Endometrial microvascular endothelial cells (primary cell): Measurements from ENCODE around the gene RANBP10. TPM values are rescaled to one million over a fixed set of nuclear protein-coding genes. Genes with fewer than 3 reads are reported as not detected.
"Not testable (repeated sequence)": the region's sequence is repeated elsewhere in the genome, so short reads cannot be mapped to it uniquely, and the experiment has no call there.

ENCODE experiments used
- in situ Hi-C: cut with HindIII; loops from 2 replicates; pipeline ENCODE4 v1.10.0; 2017; ENCODE audit warnings: low sequenced_read_pairs, low pct_unique_long_range_greater_than_20kb; ENCODE audit errors: inconsistent ontology term
- total RNA-seq: library from RNA; depleted of rRNA; stranded (reverse); fragments of >200 nt; gene quantifications from one replicate; pipeline ENCODE4 v1.2.3, GENCODE V29; 2015; ENCODE audit errors: inconsistent ontology term

Gene RANBP10
- total RNA-seq, 1 donor from 2014 or later, result 6.1 TPM

DNA sequence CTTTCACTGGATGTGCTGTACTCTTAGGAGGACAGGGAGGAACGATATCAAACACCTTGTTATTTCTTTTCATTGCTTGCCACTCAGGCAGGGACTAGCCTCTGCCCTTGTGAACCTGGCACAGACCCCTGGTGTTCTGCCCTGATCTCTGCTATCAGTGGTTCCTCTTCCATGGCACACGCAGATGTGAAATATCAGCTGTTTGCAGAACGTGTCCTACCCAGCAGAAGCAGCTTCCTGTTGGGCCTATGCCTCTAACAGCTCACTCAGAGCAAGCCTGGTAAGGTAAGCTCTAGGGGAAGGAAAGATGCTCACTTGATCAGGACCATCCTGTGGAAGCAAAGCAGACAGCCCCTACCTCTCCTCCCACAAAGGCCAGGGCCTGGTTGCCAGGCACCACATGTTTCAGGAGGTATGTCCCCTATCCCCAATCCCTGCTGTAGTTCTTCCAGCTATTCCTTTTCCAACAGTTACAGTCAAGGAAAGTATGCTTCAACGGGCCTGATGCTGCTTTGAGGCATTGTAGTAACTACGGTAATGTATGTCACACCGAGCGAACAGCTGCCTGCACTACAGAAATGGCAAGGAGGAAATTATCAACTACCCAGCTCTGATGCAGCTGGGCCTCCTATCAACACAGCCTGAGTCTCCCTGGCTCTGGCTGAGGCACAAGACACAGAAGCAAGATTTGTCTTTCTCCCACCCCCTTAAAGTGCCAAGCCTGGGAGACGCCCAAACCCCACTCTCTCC lies 46.0 kb downstream of the RANBP10 start:
- in situ Hi-C loops, result no loop called here

- in situ Hi-C loops, result no loop called here
These were observed 47.4 kb downstream of the RANBP10 start for GRCh38 chr16:67758966-67759365.

- in situ Hi-C loops, result no loop called here
These were observed 48.4 kb downstream of the RANBP10 start for GRCh38 chr16:67758006-67758405.

GRCh38 chr16:67752641-67753040 lies 53.7 kb downstream of the RANBP10 start:
- in situ Hi-C loops, result no loop called here

DNA sequence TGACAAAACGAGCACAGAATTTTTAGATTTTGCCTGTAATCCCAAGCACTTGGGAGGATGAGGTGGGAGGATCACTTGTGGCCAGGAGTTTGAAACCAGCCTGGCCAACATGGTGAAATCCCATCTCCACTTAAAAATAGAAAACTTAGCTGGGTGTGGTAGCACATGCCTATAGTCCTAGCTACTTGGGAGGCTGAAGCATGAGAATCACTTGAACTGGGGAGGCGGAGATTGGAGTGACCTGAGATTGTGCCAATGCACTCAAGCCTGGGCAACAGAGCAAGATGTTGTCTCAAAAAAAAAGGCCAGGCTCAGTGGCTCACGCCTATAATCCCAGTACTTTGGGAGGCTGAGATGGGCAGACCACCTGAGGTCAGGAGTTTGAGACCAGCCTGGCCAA lies 55.0 kb downstream of the RANBP10 start:
- in situ Hi-C loops, result not testable (repeated sequence)

- in situ Hi-C loops, result no loop called here
These were observed 55.9 kb downstream of the RANBP10 start for GRCh38 chr16:67750466-67750865.

DNA sequence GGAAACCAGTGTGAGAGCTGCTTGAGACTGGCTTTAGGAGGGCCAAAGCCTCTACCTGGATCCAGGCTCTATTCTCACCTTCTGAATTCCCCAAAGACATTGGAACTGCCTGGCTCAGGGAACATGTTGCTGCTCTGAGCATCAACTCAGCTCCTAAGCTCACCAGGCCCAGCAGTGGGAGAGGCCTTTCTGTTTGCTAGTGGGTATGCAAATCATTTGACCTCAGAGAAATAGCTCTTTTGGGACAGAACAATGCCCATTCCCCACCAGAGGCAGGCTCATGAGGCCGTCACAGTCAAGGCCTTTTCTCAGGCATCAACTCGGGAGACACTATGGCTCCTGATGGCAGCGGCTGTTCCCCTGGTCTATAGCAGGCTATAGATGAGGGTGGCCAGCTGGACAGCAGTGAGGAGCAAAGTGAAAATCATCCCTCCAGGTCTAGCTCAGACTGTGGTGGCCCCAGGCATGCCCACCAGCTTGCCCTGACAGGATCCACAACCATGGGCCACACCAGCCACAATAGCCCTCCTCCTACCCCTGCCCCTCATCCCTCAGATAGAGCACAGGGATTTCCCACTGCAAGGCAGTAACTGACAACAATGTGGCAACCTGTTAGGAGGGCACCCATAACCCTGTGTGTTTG lies 56.8 kb downstream of the RANBP10 start:
- in situ Hi-C loops, result no loop called here

- in situ Hi-C loops, result no loop called here
These were observed 57.5 kb downstream of the RANBP10 start for GRCh38 chr16:67748834-67749233.

DNA sequence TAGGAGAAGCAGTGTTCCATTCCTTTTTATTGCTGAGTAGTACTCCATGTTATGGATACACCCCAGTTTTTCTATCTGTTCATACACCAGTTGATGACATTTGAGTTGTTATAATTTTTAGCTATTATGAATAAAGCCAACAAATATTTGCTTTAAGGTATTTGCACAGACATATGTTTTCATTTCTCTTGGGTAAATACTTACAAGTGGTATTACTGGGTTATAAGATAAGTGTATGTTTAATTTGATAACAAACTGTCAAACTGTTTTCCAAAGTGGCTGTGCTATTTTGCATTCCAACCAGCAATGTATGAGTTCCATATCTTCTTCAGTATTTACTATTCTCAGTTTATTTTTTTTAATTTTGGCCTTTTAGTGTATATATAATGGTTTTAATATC lies 59.5 kb downstream of the RANBP10 start:
- in situ Hi-C loops, result no loop called here

DNA sequence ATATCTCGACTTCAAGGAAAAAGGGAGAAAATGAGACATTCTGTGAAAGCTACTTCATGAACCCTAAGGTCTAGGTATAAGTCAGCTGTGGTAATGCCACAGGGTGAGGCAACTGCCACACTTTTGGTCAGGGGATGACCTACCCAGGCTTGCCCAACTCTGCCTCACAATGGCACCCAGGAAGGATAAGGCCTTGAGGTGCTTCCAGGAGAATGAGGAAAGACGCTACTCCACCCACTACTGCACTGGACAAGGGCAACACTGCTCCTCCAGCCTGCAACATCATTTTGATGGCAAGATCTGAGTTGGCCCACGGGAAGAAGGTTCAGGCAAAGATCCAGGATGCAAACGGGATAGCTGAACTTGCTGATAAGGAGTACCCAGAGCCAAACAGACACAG lies 65.2 kb downstream of the RANBP10 start:
- in situ Hi-C loops, result no loop called here

DNA sequence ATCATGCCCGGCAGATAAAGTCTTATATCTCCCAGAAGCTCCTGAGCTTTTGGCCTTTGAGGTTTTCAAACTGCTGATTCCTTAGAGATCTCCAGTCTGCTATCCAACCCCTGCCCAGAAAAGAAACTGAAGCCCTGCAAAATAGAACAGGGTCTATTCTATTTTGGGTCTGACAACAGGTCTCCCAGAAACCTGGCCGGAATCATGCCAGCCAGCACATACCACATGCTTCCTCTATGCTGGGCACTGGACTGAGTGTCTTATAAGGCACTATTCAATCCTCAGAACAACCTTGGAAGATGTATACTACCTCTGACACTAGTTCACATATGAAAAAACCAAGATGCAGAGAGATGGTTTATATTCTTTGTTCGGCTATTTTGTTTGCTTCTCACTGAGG lies 66.0 kb downstream of the RANBP10 start:
- in situ Hi-C loops, result no loop called here

GRCh38 chr16:67736858-67737257 lies 69.5 kb downstream of the RANBP10 start:
- in situ Hi-C loops, result no loop called here

GRCh38 chr16:67734731-67735201 lies 71.6 kb downstream of the RANBP10 start:
- in situ Hi-C loops, result no loop called here

DNA sequence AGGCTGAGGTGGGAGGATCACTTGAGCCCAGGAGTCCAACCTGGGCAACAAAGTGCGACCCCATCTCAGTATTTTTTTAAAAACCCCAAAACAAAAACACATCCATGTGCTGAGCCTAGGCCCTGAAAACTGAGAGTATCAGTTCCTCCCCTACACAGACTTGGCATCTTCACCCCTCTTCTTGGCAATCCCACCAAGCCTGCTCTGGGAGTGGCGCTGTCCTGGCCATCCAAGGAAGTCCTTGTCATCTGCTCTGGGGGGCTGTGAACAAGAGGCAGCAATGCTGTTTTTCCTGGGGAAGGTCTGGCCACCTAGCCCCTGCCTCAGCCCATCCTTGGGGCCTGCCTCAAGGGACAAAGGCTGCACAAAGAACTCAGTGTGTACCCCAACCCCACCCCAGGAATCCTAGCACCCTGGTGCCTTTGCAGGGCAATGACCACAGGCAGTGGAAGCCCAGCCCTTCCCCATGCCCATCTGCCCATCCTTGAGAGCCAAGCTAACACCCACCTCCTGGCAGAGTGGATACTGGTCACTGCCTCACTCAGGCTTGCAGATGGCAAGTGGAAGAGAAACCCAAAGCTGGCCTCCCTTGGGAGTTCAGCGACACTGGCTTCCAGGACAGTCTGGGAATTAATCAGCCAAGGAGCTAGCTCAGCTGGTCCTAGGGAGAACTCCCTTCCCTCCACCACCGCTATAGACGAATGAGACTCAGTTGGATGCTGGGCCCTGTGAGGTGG lies 72.5 kb downstream of the RANBP10 start:
- in situ Hi-C loops, result no loop called here

- in situ Hi-C loops, result no loop called here
These were observed 74.6 kb downstream of the RANBP10 start for GRCh38 chr16:67731753-67732095.

GRCh38 chr16:67731071-67731752 lies 75.1 kb downstream of the RANBP10 start:
- in situ Hi-C loops, result no loop called here

DNA sequence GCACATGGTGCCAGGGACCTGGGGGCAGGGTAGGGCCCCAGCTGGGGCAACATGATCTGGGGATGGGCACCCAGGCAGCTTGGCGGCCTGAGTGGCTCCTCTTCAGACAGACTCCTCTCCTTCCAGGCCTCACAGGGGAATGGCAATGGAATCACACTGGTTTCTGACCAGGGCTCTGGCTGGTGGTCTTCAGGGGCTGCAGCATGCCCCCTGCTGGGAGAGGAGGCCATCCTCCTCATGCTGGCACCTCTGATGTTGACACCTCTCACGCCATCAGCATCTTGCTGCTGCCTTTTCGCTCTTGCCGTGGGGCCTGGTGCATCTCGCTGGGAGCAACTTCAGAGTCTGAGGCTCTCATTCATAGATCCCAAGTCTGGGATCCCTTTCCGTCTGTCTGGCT lies 76.0 kb downstream of the RANBP10 start:
- in situ Hi-C loops, result no loop called here

- in situ Hi-C loops, result no loop called here
These were observed 76.6 kb downstream of the RANBP10 start for GRCh38 chr16:67729636-67730248.
